Vagina (tissue), 2 donors: Measurements from ENCODE around the gene KL. TPM values are rescaled to one million over a fixed set of nuclear protein-coding genes. Genes with fewer than 3 reads are reported as not detected.

Experiments used
- DNase-seq, 2 donors: peaks; one replicate each; pipeline ENCODE4 v3.0.0-alpha.2; 2017; ENCODE audit errors: extremely low spot score in 2 of 2
- H3K27ac ChIP-seq: fragments of 200-600 bp; sonication (generic); one replicate; pipeline ENCODE4 v1.5.1; 2019
- H3K27me3 ChIP-seq: fragments of 200-600 bp; sonication (generic); one replicate; pipeline ENCODE4 v1.5.1; 2019
- H3K36me3 ChIP-seq, 2 donors: fragments of 200-600 bp; sonication (generic); one replicate each; pipeline ENCODE4 v1.5.1; 2017 to 2019
- H3K4me1 ChIP-seq: fragments of 200-600 bp; sonication (generic); one replicate; pipeline ENCODE4 v1.5.1; 2019
- H3K4me3 ChIP-seq, 2 donors: fragments of 200-600 bp; sonication (generic); 1 replicate in 1 of 2; 2 replicates in 1 of 2; pipeline ENCODE4 v1.5.1; 2016 to 2019
- H3K9me3 ChIP-seq: fragments of 200-600 bp; sonication (generic); one replicate; pipeline ENCODE4 v1.5.1; 2019
- CTCF ChIP-seq, 3 experiments: fragments of 450-650 bp in 2 of 3; fragments of 200-600 bp in 1 of 3; sonication (generic) in 1 of 3; IDR thresholded peaks; one replicate each; pipeline ENCODE4 v1.5.1; 2017 to 2019; ENCODE audit warnings: antibody characterized with exemption in 3 of 3, mild to moderate bottlenecking in 2 of 3, moderate library complexity in 2 of 3
- POLR2A ChIP-seq, 2 donors: fragments of 450-650 bp; IDR thresholded peaks; one replicate each; pipeline ENCODE4 v1.6.1; 2017; ENCODE audit warnings: antibody characterized with exemption in 2 of 2, mild to moderate bottlenecking in 2 of 2, moderate library complexity in 2 of 2
- POLR2AphosphoS5 ChIP-seq, 2 donors: sonication (generic); formaldehyde crosslinking; IDR thresholded peaks; one replicate each; pipeline ENCODE4 v1.9.0; 2017; ENCODE audit warnings: antibody characterized with exemption in 2 of 2, mild to moderate bottlenecking in 2 of 2, low read depth in 1 of 2; ENCODE audit not compliant: insufficient read depth in 1 of 2
- intact Hi-C: fragments of 100-400 bp; cut with DNase I; formaldehyde crosslinking; loops from one replicate; pipeline ENCODE4 v1.15.1; 2023
- total RNA-seq: library from RNA; depleted of rRNA; stranded (reverse); fragments of >200 nt; gene quantifications from one replicate; pipeline ENCODE4 v1.2.3, GENCODE V29; 2016

The KL gene
- total RNA-seq, 1 donor from 2014 or later = 1.7 TPM

- no peak for DNase-seq
- intact Hi-C loops = no loop called here
- no peaks in the 10 kb centered on the region for H3K36me3 ChIP-seq
- no peaks in the 10 kb centered on the region for H3K9me3 ChIP-seq
- no peaks in the 10 kb centered on the region for H3K4me1 ChIP-seq
- H3K27ac ChIP-seq = no peak overlapping the region
- H3K27me3 ChIP-seq = no peaks in the 10 kb centered on the region
- no peak overlapping the region for H3K4me3 ChIP-seq
- TF ChIP-seq POLR2A (IDR thresholded peaks at IDR 0.05) (no peak), POLR2AphosphoS5 (IDR thresholded peaks at IDR 0.05; ENCODE audit: insufficient read depth in 1 of 2, low read depth in 1 of 2) (no peak), CTCF (IDR thresholded peaks at IDR 0.05) (no peak)
Measured at GRCh38 chr13:32976056-32976805, 40.0 kb upstream of the KL start.

- TF ChIP-seq POLR2A (IDR thresholded peaks at IDR 0.05) (no peak), CTCF (IDR thresholded peaks at IDR 0.05) (no peak), POLR2AphosphoS5 (IDR thresholded peaks at IDR 0.05; ENCODE audit: insufficient read depth in 1 of 2, low read depth in 1 of 2) (no peak)
- no peaks in the 10 kb centered on the region for H3K9me3 ChIP-seq
- no peak for DNase-seq
- no peak overlapping the region for H3K4me3 ChIP-seq
- no peak overlapping the region for H3K27ac ChIP-seq
- H3K4me1 ChIP-seq = no peaks in the 10 kb centered on the region
- intact Hi-C loops = no loop called here
- H3K27me3 ChIP-seq = no peaks in the 10 kb centered on the region
- H3K36me3 ChIP-seq = no peaks in the 10 kb centered on the region
Measured at GRCh38 chr13:32976912-32977311, 39.3 kb upstream of the KL start.

- H3K27ac ChIP-seq = no peak overlapping the region
- intact Hi-C loops = no loop called here
- no peak for DNase-seq
- H3K9me3 ChIP-seq = no peaks in the 10 kb centered on the region
- H3K36me3 ChIP-seq = no peaks in the 10 kb centered on the region
- TF ChIP-seq CTCF (IDR thresholded peaks at IDR 0.05) = no peak
- no peak for TF ChIP-seq POLR2AphosphoS5 (IDR thresholded peaks at IDR 0.05; ENCODE audit: insufficient read depth in 1 of 2, low read depth in 1 of 2)
- no peaks in the 10 kb centered on the region for H3K4me1 ChIP-seq
- H3K27me3 ChIP-seq = no peaks in the 10 kb centered on the region
- no peak overlapping the region for H3K4me3 ChIP-seq
Measured at GRCh38 chr13:32977321-32977720, 38.9 kb upstream of the KL start.

- no peaks in the 10 kb centered on the region for H3K27me3 ChIP-seq
- DNase-seq = no peak
- no peak overlapping the region for H3K4me3 ChIP-seq
- no peaks in the 10 kb centered on the region for H3K4me1 ChIP-seq
- intact Hi-C loops = no loop called here
- no peak for TF ChIP-seq POLR2AphosphoS5 (IDR thresholded peaks at IDR 0.05; ENCODE audit: insufficient read depth in 1 of 2, low read depth in 1 of 2)
- no peak for TF ChIP-seq CTCF (IDR thresholded peaks at IDR 0.05)
- no peak for TF ChIP-seq POLR2A (IDR thresholded peaks at IDR 0.05)
- H3K27ac ChIP-seq = no peak overlapping the region
- no peaks in the 10 kb centered on the region for H3K9me3 ChIP-seq
- no peaks in the 10 kb centered on the region for H3K36me3 ChIP-seq
Measured at GRCh38 chr13:32978278-32978677, 37.9 kb upstream of the KL start.

- DNase-seq = no peak
- H3K27ac ChIP-seq = no peak overlapping the region
- intact Hi-C loops = no loop called here
- no peaks in the 10 kb centered on the region for H3K4me1 ChIP-seq
- TF ChIP-seq POLR2A (IDR thresholded peaks at IDR 0.05) (no peak), POLR2AphosphoS5 (IDR thresholded peaks at IDR 0.05; ENCODE audit: insufficient read depth in 1 of 2, low read depth in 1 of 2) (no peak), CTCF (IDR thresholded peaks at IDR 0.05) (no peak)
- H3K36me3 ChIP-seq = no peaks in the 10 kb centered on the region
- no peak overlapping the region for H3K4me3 ChIP-seq
- no peaks in the 10 kb centered on the region for H3K27me3 ChIP-seq
- no peaks in the 10 kb centered on the region for H3K9me3 ChIP-seq
Measured at GRCh38 chr13:32983058-32983457, 33.2 kb upstream of the KL start.
